Cardiac septum (tissue), 1 donor: ENCODE data around the gene RNF180. TPM values are rescaled to one million over a fixed set of nuclear protein-coding genes. Genes with fewer than 3 reads are reported as not detected.
A peak's percentile ranks its signal among the peaks of the same experiment; 100 is the strongest.
"Not testable (repeated sequence)": the region's sequence is repeated elsewhere in the genome, so short reads cannot be mapped to it uniquely, and the experiment has no call there.

Source experiments
- DNase-seq: peaks from one replicate; pipeline ENCODE4 v3.0.0-alpha.2; 2020; ENCODE audit warnings: low spot score
- intact Hi-C: fragments of 100-400 bp; cut with DNase I; formaldehyde crosslinking; loops from one replicate; pipeline ENCODE4 v1.14.0; 2022
- total RNA-seq: library from RNA; stranded (reverse); fragmentation: NEBNext Ultra II Directional; extraction: Animal tissue kit (Norgen Biotek cat#: 25700); gene quantifications from one replicate; pipeline ENCODE4 v1.2.1, GENCODE V29; 2021
- donor health status: DM: no; HTN: no; CAD: no.

RNF180 gene
- total RNA-seq, 1 donor from 2014 or later = 13.7 TPM

DNA sequence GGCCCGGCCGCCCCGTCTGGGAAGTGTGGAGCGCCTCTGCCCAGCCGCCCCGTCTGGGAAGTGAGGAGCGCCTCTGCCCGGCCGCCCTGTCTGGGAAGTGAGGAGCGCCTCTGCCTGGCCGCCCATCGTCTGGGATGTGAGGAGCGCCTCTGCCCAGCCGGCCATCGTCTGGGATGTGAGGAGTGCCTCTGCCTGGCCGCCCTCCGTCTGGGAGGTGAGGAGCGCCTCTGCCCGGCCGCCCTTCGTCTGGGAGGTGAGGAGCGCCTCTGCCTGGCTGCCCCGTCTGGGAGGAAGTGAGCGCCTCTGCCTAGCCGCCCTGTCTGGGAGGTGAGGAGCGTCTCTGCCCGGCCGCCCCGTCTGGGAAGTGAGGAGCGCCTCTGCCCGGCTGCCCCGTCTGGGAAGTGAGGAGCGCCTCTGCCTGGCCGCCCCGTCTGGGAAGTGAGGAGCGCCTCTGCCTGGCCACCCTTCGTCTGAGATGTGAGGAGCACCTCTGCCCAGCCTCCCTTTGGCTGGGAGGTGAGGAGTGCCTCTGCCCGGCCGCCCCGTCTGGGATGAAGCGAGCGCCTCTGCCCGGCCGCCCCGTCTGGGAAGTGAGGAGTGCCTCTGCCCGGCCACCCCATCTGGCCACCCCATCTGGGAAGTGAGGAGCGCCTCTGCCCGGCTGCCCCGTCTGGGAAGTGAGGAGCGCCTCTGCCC, 59.8 kb downstream of the RNF180 start:
- DNase-seq, intact Hi-C loops: not testable (repeated sequence)

DNA sequence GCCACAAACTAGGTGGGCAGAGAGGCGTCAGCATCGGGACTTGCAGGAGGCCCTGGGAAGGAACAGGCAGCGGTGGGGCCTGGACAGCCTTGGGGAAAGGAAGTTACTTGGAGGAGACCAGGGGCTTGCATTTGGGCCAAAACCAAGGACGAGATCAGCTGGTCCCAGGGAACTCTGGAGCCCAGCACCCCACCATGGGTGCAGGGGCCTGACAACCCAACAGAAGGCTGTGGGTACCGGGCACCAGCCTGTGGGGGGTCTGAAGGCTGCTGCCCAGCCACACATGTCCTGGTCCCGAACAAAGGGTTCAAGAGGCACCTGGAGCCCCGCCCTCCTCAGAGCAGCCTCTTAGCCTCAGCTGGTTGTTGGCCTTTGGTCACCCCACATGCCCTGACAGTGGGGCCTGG, 61.5 kb downstream of the RNF180 start:
- DNase-seq, intact Hi-C loops: not testable (repeated sequence)

DNA sequence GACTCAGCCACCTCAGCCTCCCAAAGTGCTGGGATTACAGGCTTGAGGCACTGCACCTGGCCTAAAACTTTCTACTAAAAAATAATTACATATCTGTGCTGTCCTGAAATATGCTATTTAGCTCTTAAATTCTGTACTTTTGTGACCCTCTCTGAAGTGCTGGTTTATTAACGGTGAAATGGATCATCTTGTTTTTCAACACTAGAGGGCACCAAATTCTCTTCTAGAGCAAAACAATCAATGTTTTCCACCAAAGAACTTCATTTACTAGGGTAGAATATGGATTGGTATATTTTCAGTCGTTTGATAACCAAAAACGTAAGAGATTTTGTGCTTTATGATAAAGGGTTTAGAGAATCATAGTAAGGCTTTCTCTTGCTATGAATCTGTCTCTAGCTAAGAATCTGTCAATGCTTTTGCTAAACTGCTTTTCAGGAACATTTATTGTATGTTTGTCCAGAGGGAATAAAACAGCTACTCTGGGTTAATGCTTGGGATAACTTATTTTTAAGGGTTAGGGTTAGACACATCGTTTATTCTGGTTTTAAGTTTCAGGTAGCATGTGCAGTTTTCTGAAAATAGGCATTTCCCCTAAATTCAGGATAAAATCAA, 63.6 kb downstream of the RNF180 start:
- intact Hi-C loops = loop anchor here (2.0 kb wide), 1 partner anchor 384 kb away; no protein-coding TSS in a partner anchor
- no peak for DNase-seq

DNA sequence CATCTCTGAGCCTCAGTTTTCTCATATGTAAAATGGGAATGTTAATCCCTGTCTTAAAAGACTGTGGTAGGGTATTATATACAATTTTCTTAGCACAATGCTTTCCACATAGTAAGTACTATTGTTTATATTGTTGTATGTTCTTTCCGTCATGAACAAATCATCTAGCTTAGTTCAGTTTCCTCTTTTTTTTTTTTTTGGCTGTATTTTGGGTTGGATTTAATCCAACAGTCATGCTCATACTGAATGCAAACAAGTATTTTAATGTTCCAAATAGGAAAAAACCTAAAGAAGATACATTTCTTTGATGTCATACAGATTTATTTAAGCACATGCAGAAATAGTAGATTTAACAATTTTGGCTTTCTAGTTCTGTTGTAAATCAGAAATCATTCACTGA, 95.1 kb downstream of the RNF180 start:
- intact Hi-C loops = no loop called here
- no peak for DNase-seq

DNA sequence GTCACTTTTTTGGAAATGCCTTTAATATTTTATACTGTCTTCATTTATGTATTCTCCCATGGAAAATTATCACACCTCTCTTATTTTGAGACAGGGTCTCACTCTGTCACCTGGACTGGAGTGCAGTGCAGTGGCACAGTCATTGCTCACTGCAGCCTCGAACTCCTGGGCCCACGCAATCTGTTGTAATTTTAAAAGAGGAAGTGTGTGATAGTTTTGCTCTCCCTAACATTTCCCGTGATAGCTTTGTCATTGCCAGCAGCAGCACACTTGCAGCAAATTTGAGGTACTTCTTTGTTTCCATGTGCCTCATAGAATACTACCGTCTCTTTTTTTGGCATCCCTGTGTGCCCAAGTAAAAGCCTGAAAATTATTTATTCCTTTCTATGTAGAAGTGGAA, 103.5 kb downstream of the RNF180 start:
- no peak for DNase-seq
- intact Hi-C loops = no loop called here

DNA sequence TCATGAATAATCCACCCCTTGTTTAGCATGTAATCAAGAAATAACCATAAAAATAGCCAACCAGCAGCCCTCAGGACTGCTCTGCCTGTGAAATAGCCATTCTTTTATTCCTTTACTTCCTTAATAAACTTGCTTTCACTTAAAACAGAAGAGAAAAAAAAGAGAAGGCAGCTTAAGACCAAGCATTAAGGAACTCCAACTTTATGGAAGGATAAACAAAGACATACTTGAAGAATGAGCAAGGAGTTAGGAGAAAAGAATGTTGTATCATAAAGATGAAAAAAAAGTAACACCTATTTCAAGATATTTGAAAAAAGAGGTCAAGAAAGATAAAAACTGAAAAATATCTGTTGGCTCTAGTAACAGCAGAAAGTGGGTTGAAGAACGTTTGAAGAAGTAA, 107.6 kb downstream of the RNF180 start:
- no peak for DNase-seq
- intact Hi-C loops = no loop called here

DNA sequence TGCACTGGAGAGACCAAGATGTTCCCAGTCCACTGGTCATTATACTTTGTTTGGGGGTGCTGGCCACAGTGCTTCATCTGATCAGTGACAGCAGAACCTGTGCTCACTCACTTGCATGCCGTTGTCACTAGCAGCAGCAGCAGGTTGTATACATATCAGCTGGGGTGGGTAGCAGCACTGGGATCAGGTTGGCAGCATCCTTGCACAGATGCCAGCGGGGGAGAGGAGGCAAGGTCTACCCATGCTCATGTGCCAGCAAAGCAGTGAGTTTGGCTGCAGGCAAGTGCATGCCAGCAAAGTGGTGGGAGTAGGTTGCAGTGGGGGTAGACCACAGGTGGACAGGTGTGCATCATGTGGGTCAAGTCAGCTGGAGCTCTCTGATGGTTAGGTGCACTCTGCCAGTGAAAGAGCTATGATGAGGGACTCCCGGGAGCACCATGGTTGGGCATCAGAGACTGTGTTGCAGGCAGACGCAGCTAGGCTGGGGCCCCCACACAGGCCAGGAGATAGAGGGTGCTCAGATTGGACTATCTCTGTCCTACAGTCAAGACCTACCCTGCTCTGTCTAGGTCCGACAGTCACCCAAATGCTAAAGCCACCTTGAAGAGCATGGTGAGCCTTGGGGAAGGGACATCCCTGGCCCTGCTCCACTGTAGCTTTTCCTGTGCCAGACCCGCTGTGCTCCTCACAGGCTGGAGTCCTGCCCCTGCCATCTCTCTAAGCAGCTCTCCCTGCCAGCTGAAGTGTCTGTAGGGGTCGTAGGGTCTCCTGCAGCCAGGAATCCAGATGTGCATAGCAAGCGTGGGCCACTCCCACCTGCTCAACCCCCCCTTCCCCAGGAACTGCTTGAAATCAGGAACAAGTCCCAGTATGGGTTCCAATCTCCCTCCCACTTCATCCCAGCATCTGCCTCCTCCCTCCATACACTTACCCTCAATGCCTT, 119.8 kb downstream of the RNF180 start:
- intact Hi-C loops = no loop called here
- DNase-seq = no peak

DNA sequence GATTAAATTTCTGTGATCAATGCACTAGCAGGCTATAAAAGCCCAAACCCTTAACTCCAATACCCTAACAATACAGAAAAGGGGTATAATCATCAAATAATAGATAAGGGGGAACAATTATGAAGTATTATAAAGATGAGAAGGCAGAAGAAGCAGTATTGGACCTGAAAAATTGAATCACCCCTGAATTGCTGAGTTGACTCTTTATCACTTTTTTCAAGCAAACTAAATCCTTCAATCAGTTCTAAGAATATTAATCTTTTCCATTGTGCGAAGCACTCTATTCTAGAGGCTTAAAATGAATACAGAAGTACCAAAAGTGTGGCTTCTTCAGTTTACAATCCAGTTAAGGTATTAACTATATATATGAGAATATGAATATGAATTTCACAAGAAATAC, 120.7 kb downstream of the RNF180 start:
- no peak for DNase-seq
- intact Hi-C loops = no loop called here

DNA sequence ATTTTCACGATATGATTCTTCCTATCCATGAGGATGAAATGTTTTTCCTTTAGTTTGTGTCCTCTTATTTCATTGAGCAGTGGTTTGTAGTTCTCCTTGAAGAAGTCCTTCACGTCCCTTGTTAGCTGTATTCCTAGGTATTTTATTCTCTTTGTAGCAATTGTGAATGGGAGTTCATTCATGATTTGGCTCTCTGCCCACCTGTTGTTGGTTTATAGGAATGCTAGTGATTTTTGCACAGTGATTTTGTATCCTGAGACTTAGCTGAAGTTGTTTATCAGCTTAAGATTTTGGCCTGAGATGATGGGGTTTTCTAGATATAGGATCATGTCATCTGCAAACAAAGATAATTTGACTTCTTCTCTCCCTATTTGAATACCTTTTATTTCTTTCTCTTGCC, 122.9 kb downstream of the RNF180 start:
- intact Hi-C loops, DNase-seq: not testable (repeated sequence)

DNA sequence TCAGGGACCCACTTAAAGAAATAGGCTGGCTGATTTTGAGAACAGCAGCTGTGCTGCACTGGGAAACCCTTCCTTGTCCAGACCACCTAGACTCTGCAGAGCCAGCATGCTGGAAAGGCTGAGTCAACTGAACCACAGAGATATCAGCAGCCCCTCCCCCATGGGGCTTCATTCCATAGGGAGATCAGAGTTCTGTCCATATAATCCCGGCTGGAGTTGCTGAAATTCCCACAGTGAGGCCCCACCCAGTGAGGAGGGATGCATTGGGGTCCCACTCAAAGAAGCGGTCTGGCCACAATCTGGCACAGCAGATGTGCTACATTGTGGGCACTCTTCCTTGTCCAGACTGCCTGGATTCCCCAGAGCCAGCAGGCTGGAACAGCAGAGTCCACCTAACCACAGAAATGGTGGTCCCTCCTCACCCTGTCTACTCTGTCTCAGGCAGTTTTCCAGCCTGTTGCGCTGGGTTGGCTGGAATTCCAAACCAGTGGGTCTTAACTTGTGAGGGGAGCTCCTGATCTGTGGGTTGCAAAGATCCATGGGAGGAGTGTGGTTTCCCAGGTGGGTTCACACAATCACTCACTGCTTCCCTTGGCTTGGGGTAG, 127.1 kb downstream of the RNF180 start:
- intact Hi-C loops = no loop called here
- no peak for DNase-seq

DNA sequence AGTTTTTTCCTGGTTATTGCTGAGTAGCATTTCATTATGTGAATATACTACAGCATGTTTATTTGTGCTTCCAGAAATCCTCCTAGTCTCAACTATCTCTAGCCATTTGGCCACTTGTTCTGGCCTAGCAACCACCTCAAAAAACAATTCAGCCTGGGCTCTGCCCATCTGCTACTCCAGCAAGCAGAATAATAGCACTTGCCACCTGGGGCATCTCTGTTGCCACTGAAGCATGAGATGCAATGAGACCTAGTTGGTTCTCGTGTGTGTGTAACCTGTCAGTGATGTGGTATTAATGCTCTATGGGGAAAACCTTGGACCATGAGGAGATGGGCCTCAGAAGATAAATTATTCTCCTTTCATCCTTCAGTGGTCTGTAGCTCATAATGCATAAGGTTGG, 129.5 kb downstream of the RNF180 start:
- intact Hi-C loops = no loop called here
- DNase-seq = no peak

DNA sequence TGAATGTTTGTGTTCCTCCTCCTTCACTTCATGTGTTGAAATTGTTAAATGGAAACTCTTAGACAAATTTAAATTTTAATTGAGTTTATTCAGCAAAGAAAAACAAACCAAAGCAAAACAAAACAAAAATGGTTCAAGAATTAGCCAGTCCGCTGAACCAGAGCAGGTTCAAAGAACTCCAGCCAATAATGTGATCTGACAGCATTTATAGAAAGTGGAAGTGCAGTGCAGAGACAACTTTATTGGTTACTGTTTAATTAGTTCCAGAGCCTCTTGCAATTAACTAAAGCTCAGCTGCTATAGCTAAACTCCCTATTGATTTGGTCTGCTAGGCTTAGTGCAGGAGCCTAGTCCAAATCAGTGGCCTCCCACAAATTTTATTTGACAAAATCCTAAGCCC, 132.9 kb downstream of the RNF180 start:
- intact Hi-C loops = no loop called here
- no peak for DNase-seq

DNA sequence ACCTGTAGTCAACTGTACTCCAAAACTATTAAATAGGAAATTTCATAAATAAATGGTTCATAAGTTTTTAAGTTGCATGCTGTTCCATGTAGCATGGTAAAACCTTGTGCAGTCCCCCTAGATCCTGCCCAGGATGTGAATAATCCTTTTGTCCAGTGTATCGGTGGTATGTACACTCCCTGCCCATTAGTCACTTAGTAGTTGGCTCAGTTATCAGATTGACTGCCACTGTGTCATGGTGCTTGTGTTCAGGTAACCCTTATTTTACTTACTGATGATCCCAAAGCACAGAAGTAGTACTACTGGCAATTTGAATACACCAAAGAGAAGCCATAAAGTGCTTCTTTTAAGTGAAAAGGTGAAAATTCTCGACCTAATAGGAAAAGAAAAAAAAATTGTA, 134.2 kb downstream of the RNF180 start:
- DNase-seq = no peak
- intact Hi-C loops = no loop called here

DNA sequence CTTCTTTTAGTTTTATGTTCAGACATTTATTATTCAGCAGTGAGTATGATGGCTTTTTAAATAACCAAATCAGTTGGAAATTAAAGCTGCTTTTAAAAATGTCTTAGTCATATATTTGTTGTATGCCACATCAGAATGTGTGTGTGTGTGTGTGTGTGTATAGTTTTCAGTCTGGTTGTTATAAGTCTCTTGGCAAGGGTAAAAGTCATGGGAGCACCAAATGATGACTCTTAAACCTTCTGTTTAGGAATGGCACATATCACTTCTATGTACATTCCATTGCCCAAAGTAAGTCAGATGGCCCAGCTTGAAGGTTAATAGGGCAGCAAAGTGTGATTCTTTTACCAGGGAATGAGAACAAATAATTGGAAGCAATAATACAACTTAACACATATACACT, 135.9 kb downstream of the RNF180 start:
- no peak for DNase-seq
- intact Hi-C loops = no loop called here

DNA sequence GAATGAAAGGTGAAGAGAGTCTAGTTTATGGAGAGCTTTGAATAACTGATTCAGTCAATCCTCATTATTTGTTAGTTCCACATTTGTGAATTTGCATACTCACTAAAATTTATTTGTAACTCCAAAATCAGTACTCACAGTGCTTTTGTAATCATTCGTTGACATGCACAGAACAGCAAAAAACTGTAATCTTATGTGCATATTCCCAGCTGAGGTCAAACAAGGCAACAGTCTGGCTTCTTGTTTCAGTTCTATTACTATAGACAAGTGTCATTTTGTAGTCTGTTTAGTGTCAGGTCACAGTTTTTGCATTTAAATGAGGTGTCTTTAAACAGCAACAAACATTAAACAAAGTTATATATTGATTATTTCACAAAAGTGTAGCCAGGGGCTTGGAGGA, 142.5 kb downstream of the RNF180 start:
- DNase-seq = no peak
- intact Hi-C loops = no loop called here

DNA sequence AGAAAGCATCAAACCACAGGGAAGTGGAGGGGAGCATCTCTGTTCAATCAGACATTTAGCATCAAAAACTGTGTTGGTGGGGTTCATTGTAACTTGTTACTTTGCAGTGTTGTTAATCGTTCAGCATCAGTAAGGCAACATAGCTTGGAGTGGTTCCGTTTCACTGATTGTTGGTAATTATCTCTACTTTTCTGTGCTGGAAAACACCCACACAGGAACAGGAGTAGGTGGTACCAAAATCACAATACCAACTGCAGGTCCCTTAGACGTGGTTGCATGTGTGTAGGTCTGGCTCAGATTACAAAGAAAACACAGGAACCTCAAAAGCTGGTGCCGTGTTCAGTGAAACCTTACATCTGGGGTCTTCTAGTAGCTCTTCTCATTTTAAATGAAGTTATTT, 146.8 kb downstream of the RNF180 start:
- intact Hi-C loops = no loop called here

DNA sequence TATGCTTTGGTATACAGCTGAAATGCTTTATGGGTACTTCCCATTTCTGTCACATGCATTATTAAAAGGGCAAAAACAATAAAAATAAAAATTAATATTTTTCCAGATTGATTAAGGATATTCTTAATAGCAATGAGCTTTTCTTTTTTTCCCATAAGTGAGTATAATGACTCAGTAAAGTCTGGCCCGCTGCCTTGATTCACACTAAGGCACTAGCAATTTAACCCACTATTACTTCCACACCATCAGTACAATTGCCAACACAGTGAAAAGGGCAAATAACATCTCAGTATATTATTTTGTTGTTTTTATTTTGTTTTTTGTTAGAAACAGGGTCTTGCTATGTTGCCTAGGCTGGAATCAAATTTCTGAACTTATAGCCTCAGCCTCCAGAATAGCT, 150.1 kb downstream of the RNF180 start:
- DNase-seq = no peak
- intact Hi-C loops = no loop called here

More for the DNA sequence above, 146.8 kb downstream of the RNF180 start:
- DNase-seq = no peak

DNA sequence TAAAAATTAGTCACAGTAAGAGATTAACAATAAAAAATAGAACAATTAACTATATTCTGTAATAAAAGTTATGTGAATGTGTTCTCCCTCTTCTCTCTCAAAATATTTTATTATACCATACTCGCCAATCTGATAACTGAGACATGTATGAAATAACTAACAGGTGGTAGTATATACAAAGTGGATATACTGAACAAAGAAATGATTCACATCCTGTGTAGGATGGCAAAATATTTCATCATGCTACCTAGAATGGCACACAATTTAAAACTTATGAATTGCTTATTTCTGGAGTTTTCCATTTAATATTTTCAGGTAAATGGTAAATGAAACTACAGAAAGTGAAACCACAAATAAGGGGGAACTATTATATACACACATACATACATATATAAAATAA, 152.5 kb downstream of the RNF180 start:
- DNase-seq = no peak
- intact Hi-C loops = no loop called here

DNA sequence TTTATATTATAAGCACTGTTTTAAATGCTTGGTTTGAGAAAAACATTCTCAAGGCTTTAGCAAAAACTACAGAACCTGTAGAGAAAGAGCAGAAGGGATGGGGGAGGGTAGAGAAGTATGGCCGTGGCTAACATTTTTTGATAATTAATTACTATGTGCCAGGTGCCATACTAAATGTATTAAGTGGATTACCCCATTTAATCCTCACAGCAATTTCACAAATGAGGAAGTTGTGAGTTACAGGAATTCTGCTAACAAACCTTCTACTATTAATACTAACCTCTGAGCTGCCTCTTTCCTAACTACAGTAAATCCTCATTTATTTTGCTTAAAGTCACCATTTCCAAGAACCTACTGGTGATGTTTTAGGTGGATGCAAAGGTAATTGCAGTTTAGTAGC, 157.9 kb downstream of the RNF180 start:
- intact Hi-C loops = no loop called here
- no peak for DNase-seq

DNA sequence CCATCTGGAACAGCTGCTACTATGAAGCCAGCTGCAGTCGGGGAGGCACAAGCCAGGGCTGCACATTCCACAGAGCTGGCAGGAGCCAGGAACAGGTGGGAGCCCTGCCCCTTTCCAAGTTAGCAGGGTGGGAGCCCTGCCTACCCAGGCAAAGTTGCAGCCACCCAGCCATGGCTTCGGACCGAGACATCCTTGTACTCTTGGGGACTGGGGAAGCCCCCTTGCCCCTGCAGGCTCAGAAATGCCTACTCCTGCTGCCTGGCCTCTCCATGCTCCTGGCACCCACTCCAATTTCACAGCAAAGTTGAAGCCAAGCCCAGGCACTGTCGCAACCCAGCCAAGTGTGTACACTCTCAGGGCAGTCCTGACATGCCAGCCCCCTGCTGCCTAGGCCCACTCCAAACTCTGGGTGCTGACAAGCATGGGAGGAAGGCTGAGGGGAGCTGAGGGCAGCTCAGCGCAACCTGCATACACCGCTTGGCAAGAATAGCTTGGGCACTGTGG, 165.1 kb downstream of the RNF180 start:
- DNase-seq = peak; percentile 77
- intact Hi-C loops = no loop called here
